Measurements from ENCODE around the gene DDR1.
A peak's percentile ranks its signal among the peaks of the same experiment; 100 is the strongest.
"Not testable (repeated sequence)": the region's sequence is repeated elsewhere in the genome, so short reads cannot be mapped to it uniquely, and the experiment has no call there.

The DDR1 gene

GRCh38 chr6:30893001-30893591 lies 8.8 kb downstream of the DDR1 start:
- FAIRE-seq: no peak

DNA sequence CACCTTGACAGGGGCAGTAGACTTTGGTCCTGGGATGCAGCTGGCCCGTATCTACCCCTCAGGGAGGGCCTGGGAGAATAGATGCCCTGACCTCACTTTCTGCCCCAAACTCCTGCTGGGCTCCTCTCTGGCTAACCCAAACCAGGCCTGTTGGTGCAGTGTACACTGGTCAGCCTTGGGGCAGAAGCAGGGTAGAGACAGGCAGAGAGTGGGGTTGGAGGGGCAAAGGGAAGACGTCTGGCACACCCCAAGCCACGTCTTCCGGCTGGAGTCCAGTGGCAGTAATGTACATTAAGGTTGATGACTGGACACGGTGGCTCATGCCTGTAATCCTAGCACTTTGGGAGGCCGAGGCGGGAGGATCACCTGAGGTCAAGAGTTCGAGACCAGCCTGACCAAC lies 9.3 kb downstream of the DDR1 start:
- FAIRE-seq (no peak), DNase-seq (ENCODE audit: low spot score) (no peak)

More at GRCh38 chr6:30893001-30893591, 8.8 kb downstream of the DDR1 start:
- no peak for DNase-seq (ENCODE audit: low spot score)

- no peak for FAIRE-seq
Observed at GRCh38 chr6:30894381-30894780, 10.1 kb downstream of the DDR1 start.

GRCh38 chr6:30894935-30895334 lies 10.6 kb downstream of the DDR1 start:
- DNase-seq (ENCODE audit: low spot score) (no peak), FAIRE-seq (no peak)

More at GRCh38 chr6:30894381-30894780, 10.1 kb downstream of the DDR1 start:
- DNase-seq (ENCODE audit: low spot score): no peak

- FAIRE-seq: no peak
- no peak for DNase-seq (ENCODE audit: low spot score)
Observed at GRCh38 chr6:30895343-30895742, 11.0 kb downstream of the DDR1 start.

- FAIRE-seq: no peak
- no peak for DNase-seq (ENCODE audit: low spot score)
Observed at GRCh38 chr6:30896541-30896940, 12.2 kb downstream of the DDR1 start.

DNA sequence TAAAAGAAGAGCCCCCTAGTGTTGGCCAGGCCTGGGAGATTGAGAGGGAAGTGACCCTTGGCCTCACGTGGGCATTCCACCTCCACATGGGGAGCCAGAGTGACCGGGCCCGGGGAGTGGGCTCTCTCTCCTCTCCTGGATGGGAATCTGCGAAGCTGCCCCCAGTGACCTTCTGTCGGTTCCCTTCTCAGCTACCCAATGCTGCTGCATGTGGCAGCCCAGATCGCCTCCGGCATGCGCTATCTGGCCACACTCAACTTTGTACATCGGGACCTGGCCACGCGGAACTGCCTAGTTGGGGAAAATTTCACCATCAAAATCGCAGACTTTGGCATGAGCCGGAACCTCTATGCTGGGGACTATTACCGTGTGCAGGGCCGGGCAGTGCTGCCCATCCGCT lies 13.6 kb downstream of the DDR1 start:
- no peak for DNase-seq (ENCODE audit: low spot score)
- FAIRE-seq: no peak

GRCh38 chr6:30898750-30899360 lies 14.5 kb downstream of the DDR1 start:
- DNase-seq (ENCODE audit: low spot score) (no peak), FAIRE-seq (no peak)

DNA sequence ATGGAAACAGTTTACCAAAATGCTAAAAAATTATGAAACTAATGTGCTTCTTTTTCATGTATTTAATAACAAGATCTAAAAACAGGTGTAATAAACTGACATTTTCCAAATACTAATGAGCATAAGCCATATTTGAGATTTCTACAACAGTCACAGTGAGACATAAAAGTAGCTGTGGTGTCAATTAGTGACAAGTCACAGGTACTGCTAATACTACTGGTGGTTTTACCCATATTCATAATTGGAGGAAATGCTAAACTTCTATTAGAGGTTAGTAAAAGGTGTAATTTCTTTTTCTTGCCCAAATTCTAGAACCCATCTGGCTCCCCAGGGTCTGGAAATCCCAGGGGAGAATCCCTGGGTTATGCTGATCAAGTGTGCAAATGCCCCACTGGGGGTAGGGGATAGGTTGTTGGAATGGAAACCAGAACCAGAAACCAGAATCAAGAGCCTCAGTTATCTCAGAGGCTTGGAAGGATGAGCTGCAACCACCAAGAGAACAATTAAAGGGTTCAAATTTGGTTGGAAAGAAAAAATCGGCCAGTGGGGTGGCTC lies 16.6 kb downstream of the DDR1 start:
- DNase-seq (ENCODE audit: low spot score) (no peak), FAIRE-seq (no peak)

DNA sequence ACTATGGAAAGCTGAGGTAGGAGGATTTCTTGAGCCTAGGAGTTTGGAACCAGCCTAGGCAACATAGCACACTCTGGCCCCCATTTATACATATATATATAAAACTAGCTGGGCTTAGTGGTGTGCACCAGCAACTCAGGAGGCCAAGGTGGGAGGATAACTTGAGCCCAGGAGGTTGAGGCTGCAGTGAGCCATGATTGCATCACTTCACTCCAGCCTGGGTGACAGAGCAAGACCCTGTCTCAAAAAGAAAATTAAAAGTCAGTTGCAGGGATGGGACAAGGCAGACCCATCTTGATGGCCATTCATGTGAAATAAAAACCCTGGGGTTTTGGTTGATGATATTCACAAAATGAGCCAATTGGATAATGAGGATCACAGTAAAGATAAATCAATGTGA lies 17.1 kb downstream of the DDR1 start:
- no peak for DNase-seq (ENCODE audit: low spot score)
- FAIRE-seq: no peak

- not testable (repeated sequence) for FAIRE-seq; DNase-seq (ENCODE audit: low spot score)
Observed at GRCh38 chr6:30902196-30902595, 17.9 kb downstream of the DDR1 start.

DNA sequence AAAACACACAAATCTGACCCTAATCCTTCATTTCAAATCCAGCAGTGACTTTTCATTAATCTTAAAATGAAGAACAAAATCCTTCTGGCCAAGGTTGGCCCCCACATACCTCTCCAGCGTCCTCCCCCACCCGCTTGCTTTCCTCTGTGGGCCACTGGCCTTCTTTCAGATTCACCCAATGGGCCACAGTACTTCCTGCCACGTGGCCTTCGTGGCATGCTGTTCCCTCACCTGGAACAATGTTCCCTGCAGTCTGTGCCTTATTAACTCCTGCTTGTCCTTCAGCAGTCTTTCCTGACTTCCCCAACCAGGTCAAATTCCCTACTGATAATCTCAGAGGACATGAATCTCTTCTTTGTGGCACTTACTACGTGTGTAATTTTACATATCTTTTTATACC lies 18.4 kb downstream of the DDR1 start:
- DNase-seq (ENCODE audit: low spot score) (no peak), FAIRE-seq (no peak)

GRCh38 chr6:30903236-30903635 lies 18.9 kb downstream of the DDR1 start:
- FAIRE-seq (no peak), DNase-seq (ENCODE audit: low spot score) (no peak)

- FAIRE-seq; DNase-seq (ENCODE audit: low spot score): not testable (repeated sequence)
Observed at GRCh38 chr6:30907290-30907757, 23.0 kb downstream of the DDR1 start.

GRCh38 chr6:30907758-30908591 lies 23.7 kb downstream of the DDR1 start, which contains the start of gene GTF2H4:
Gene GTF2H4 (plus strand): TSS chr6:30908207.
- DNase-seq (ENCODE audit: low spot score): peak; percentile 96
- FAIRE-seq: peak; percentile 73

- DNase-seq (ENCODE audit: low spot score) (no peak), FAIRE-seq (no peak)
Observed at GRCh38 chr6:30908700-30909099, 24.4 kb downstream of the DDR1 start.

- DNase-seq (ENCODE audit: low spot score); FAIRE-seq: not testable (repeated sequence)
Observed at GRCh38 chr6:30910473-30910872, 26.2 kb downstream of the DDR1 start.

DNA sequence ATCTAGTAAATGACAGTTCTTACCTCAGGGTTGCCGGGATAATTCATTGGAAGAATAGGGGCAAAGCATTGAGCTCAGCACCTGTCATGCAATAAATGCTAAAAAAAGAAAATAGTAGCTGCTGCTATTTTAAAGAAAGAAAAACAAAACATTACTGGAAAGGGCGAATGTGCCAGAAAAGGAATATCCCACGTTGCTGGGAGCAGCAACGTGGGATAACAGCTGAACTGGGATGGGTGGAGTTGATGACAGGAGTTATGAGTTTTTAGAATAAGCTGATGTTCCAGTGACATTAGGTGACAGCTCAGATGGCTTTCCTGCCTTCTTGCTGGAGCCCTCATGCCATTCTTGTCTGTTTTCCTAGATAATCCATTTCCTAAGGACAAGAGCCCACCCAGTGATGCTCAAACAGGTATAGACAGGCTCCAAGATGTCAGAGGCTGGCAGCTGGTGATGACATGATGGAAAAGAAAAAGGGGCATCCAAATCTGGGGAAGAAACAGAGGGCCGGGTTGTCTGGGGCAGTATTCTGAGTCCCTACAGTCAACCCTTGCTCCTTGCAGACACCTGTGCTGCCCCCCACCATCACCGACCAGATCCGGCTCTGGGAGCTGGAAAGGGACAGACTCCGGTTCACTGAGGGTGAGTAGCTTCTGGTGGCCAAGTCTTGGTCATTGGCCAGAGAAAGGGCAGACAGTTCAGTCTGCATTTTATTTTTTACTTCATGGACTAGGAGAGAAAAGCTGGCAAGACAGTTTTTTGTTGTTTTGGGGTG lies 28.6 kb downstream of the DDR1 start:
- FAIRE-seq: no peak

GRCh38 chr6:30913721-30914075 lies 29.4 kb downstream of the DDR1 start:
- FAIRE-seq (no peak), DNase-seq (ENCODE audit: low spot score) (no peak)

More for the DNA sequence above, 28.6 kb downstream of the DDR1 start:
- no peak for DNase-seq (ENCODE audit: low spot score)

DNA sequence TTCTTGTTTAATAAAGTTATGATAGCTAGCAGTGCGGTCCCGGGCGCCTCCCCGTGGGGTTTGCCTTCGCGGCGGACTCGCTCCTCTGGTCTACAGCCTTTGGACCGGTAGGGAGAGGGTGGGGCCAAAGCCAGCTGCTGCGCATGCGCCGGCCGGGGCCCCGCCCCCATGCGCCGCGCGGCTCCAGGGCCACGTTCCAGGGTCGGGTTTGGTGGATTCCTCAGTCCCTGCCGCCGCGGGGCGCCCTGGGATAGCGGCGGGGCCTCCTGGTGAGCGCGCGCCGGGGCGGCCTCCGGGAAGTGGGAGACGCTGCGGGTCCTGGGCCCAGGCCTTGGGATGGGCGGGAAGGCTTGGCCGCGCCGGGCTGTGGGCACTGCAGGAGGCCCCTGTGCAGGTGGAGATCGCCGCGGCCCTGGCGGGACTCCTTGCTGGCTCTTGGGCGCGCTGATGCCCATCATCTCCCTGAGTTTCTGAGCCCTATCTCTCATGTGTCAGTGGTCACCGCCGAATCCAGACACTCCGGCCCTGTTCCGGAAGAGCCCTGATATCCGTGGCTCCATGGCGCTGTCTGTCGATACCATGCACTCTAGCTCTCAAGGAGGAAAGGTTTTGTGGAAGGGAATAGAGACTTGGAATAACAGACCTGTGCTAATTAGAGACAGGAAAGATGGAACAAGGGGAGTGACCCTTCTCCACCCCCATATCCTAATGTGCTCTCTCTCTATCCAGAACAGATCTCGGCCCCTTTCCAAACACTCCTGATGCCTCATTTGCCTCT lies 29.9 kb downstream of the DDR1 start, which contains the start of gene VARS2:
Gene VARS2, plus strand, starts transcription at position 163 of the 778 bp plus-strand sequence. Its CDS starts 599 bp downstream, at position 762.
- DNase-seq (ENCODE audit: low spot score): peak; percentile 77
- no peak for FAIRE-seq

All from RCC 7860 (cell line).